Liver (tissue), 9 donors: ENCODE results near the gene UNC93B1. TPM values are rescaled to one million over a fixed set of nuclear protein-coding genes. Genes with fewer than 3 reads are reported as not detected.

Experiments used
- DNase-seq: peaks from one replicate; pipeline ENCODE4 v3.0.0-alpha.2; 2017; ENCODE audit warnings: low spot score
- H3K27ac ChIP-seq, 2 donors: one replicate each; pipeline ENCODE4 v1.7.0; 2013; ENCODE audit warnings: inconsistent platforms in 2 of 2, low read length in 2 of 2, control low read depth in 1 of 2, low read depth in 1 of 2, mild to moderate bottlenecking in 1 of 2
- H3K27me3 ChIP-seq, 4 donors: one replicate each; pipeline versions ENCODE4 v1.6.1 to v1.7.0; 2013; ENCODE audit warnings: low read length in 3 of 4, inconsistent platforms in 1 of 4, mild to moderate bottlenecking in 1 of 4, moderate library complexity in 1 of 4; ENCODE audit not compliant: control insufficient read depth in 4 of 4, insufficient read depth in 4 of 4
- H3K36me3 ChIP-seq, 4 donors: one replicate each; pipeline versions ENCODE4 v1.6.1 to v1.7.0; 2013; ENCODE audit warnings: low read length in 3 of 4, mild to moderate bottlenecking in 3 of 4, low read depth in 1 of 4, moderate library complexity in 1 of 4; ENCODE audit not compliant: control insufficient read depth in 4 of 4, insufficient read depth in 3 of 4
- H3K4me1 ChIP-seq, 4 donors: one replicate each; pipeline versions ENCODE4 v1.6.1 to v1.7.0; 2013; ENCODE audit warnings: low read length in 3 of 4, mild to moderate bottlenecking in 3 of 4, moderate library complexity in 1 of 4; ENCODE audit not compliant: control insufficient read depth in 4 of 4, insufficient read depth in 4 of 4
- H3K4me3 ChIP-seq, 3 donors: one replicate each; pipeline versions ENCODE4 v1.6.1 to v1.7.0; 2013; ENCODE audit warnings: low read length in 3 of 3, control low read depth in 1 of 3, low read depth in 1 of 3, mild to moderate bottlenecking in 1 of 3
- H3K9ac ChIP-seq, 2 donors: one replicate each; pipeline ENCODE4 v1.7.0; 2013; ENCODE audit warnings: low read length in 2 of 2, mild to moderate bottlenecking in 2 of 2, moderate library complexity in 2 of 2, control low read depth in 1 of 2, low read depth in 1 of 2
- H3K9me3 ChIP-seq, 4 donors: one replicate each; pipeline versions ENCODE4 v1.6.1 to v1.7.0; 2013; ENCODE audit warnings: low read length in 3 of 4; ENCODE audit not compliant: control insufficient read depth in 4 of 4
- EGR1 ChIP-seq, 2 donors: IDR thresholded peaks; 2 replicates each; pipeline ENCODE4 v1.6.1; 2016 to 2018; ENCODE audit warnings: antibody characterized with exemption in 2 of 2, low read depth in 2 of 2
- GABPA ChIP-seq, 2 donors: IDR thresholded peaks in 1 of 2; conservative IDR thresholded peaks in 1 of 2; 2 replicates each; pipeline ENCODE4 v1.6.1; 2016; ENCODE audit warnings: antibody characterized with exemption in 2 of 2, mild to moderate bottlenecking in 1 of 2, moderate library complexity in 1 of 2
- HNF4A ChIP-seq, 2 donors: conservative IDR thresholded peaks; 2 replicates each; pipeline ENCODE4 v1.6.1; 2016; ENCODE audit warnings: antibody characterized with exemption in 2 of 2, mild to moderate bottlenecking in 2 of 2
- HNF4G ChIP-seq: IDR thresholded peaks from 2 replicates; pipeline ENCODE4 v1.6.1; 2016; ENCODE audit warnings: antibody characterized with exemption
- NR2F2 ChIP-seq: IDR thresholded peaks from 2 replicates; pipeline ENCODE4 v1.6.1; 2016; ENCODE audit warnings: antibody characterized with exemption
- RAD21 ChIP-seq, 2 donors: IDR thresholded peaks; 2 replicates each; pipeline ENCODE4 v1.6.1; 2016; ENCODE audit warnings: antibody characterized with exemption in 2 of 2, mild to moderate bottlenecking in 2 of 2
- RXRA ChIP-seq, 2 donors: IDR thresholded peaks; 2 replicates each; pipeline ENCODE4 v1.6.1; 2017 to 2018; ENCODE audit warnings: antibody characterized with exemption in 2 of 2, mild to moderate bottlenecking in 1 of 2
- SP1 ChIP-seq: IDR thresholded peaks from 2 replicates; pipeline ENCODE4 v1.6.1; 2018; ENCODE audit warnings: antibody characterized with exemption, mild to moderate bottlenecking
- YY1 ChIP-seq: IDR thresholded peaks from 2 replicates; pipeline ENCODE4 v1.6.1; 2016; ENCODE audit warnings: antibody characterized with exemption, mild to moderate bottlenecking
- WGBS: extraction: QIAGEN DNeasy Blood & Tissue Kit; methylation state at CpG from one replicate; pipeline ENCODE4 v1.1.7; 2013; 5-methylcytosine and 5-hydroxymethylcytosine counted together
- polyA plus RNA-seq, 2 donors: library from polyadenylated mRNA; stranded (reverse) in 1 of 2; unstranded in 1 of 2; fragments of 200-250 nt in 1 of 2; fragments of >200 nt in 1 of 2; fragmentation: Nextera tagmentation in 1 of 2; extraction: Ambion mirVana in 1 of 2; gene quantifications; one replicate each; pipeline versions ENCODE4 v1.2.1 to v1.2.3, GENCODE V29; 2013 to 2015
- total RNA-seq, 2 donors: library from RNA; depleted of rRNA; stranded (reverse); fragments of >200 nt; gene quantifications; one replicate each; pipeline ENCODE4 v1.2.3, GENCODE V29; 2014
- TF ChIP-seq, protein P1 (sequence below): IDR thresholded peaks from 2 replicates; pipeline ENCODE4 v1.6.1; 2016; ENCODE audit warnings: antibody characterized with exemption
- TF ChIP-seq, protein P2 (sequence below): fragments of 150-350 bp; IDR thresholded peaks from 2 replicates; pipeline ENCODE4 v1.5.1; 2017; ENCODE audit warnings: improper control_type of control experiment, low read depth, low read length; ENCODE audit not compliant: missing input control
- TF ChIP-seq, protein P3 (sequence below): IDR thresholded peaks from 2 replicates; pipeline ENCODE4 v1.6.1; 2016; ENCODE audit warnings: antibody characterized with exemption, mild to moderate bottlenecking
- TF ChIP-seq, protein P4 (sequence below): IDR thresholded peaks from 2 replicates; pipeline ENCODE4 v1.6.1; 2016; ENCODE audit warnings: antibody characterized with exemption
- donor health status: healthy.
- donor health status: healthy.
- donor health status: healthy.
- donor health status: healthy.
- donor health status: healthy.

The UNC93B1 gene
- total and polyA plus RNA-seq, 4 donors = 9.2 to 19.1 (median 15.0) TPM

DNA sequence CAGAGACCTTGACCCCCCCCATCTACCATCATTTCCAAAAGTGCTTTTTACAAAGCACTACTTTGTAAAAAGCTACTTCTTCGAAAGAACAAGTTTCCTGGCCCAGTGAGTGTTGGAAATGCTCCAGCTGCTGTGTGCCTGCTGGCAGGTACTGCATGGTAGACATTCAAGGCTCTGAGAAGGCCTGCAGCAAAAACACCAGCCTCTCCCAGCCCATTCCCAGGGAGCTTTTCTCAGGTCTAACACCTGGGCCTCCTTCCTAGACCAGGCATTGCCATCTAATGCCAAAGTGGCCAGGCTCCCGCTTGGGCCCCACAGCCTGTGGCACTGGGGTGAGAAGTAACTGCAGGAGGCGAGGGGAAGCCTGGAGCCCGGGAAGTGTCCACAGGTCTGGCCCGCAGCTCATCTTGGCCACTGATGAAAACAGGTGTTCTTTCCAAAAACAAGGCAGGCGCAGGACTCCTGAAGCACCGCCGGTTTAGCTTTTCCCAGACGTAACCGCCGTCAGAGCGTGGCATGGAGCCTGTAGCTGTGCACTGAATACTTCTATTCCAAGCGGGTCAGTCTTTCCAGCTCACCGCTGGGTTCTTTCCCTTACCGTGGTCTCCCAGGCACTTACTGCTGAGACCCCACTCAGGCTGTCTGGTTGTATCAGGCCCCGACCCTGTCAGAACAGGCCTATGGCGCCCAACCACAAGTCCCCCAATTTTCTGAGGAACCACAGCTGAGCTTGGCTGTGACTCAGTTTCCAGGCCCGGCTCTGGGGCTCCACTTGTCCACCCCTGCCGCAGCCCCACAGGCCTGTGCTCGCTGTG is 33.7 kb upstream of the UNC93B1 start:
- peaks cover 28 to 64% (median 44%) of the 10 kb centered on the region in 4 donors for H3K4me1 ChIP-seq
- DNase-seq = no peak
- WGBS = 68% methylated on average over 20 of the region's 20 CpGs

DNA sequence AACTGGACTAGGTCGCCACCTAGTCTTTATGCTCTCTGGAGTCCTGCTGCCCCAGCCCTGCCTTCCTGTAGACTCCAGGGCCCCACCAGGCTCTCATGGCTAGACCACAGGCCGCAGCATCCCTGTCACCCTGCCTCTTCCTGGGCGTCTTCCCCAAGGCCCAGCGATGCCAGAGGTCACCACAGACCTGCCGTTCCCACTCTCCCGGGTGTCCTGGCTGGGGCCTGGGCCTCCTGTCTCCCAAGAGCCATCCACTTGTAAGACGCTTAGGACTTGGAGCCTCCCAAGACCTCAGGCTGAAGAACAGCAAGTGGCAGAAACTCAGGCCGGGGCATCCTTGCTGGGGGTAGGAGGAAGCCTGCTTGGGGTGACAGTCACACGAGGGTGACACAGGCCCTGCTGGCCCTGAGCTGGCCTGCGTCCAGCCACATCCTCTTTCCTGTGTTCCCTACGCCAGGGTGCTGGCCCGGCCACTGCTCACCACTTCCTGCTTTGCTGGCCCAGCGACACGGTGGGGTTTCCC is 32.9 kb upstream of the UNC93B1 start:
- no peak overlapping the region for H3K4me3 ChIP-seq
- H3K27me3 ChIP-seq = no peaks in the 10 kb centered on the region
- no peaks in the 10 kb centered on the region for H3K9me3 ChIP-seq
- 57% methylated on average over 14 of the region's 14 CpGs for WGBS
- peaks cover 30 to 73% (median 49%) of the 10 kb centered on the region in 4 donors for H3K4me1 ChIP-seq
- peak overlapping the region in 1 of 2 donors; percentile 49 for H3K9ac ChIP-seq
- H3K36me3 ChIP-seq = no peaks in the 10 kb centered on the region
- peak overlapping the region; percentile 93 to 98 for H3K27ac ChIP-seq
- DNase-seq = no peak
- TF ChIP-seq, protein P1, sequence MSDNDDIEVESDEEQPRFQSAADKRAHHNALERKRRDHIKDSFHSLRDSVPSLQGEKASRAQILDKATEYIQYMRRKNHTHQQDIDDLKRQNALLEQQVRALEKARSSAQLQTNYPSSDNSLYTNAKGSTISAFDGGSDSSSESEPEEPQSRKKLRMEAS = peak; percentile 21
- TF ChIP-seq, protein P2, sequence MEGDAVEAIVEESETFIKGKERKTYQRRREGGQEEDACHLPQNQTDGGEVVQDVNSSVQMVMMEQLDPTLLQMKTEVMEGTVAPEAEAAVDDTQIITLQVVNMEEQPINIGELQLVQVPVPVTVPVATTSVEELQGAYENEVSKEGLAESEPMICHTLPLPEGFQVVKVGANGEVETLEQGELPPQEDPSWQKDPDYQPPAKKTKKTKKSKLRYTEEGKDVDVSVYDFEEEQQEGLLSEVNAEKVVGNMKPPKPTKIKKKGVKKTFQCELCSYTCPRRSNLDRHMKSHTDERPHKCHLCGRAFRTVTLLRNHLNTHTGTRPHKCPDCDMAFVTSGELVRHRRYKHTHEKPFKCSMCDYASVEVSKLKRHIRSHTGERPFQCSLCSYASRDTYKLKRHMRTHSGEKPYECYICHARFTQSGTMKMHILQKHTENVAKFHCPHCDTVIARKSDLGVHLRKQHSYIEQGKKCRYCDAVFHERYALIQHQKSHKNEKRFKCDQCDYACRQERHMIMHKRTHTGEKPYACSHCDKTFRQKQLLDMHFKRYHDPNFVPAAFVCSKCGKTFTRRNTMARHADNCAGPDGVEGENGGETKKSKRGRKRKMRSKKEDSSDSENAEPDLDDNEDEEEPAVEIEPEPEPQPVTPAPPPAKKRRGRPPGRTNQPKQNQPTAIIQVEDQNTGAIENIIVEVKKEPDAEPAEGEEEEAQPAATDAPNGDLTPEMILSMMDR = no peak
- TF ChIP-seq EGR1 (IDR thresholded peaks at IDR 0.05; ENCODE audit: low read depth in 2 of 2) (no peak), GABPA (IDR thresholded peaks at IDR 0.05 in 1 of 2, conservative IDR thresholded peaks at IDR 0.05 in 1 of 2) (no peak), RXRA (IDR thresholded peaks at IDR 0.05) (peak in 1 of 2 donors; percentile 46), NR2F2 (peak; percentile 69), YY1 (no peak)
- TF ChIP-seq, protein P3, sequence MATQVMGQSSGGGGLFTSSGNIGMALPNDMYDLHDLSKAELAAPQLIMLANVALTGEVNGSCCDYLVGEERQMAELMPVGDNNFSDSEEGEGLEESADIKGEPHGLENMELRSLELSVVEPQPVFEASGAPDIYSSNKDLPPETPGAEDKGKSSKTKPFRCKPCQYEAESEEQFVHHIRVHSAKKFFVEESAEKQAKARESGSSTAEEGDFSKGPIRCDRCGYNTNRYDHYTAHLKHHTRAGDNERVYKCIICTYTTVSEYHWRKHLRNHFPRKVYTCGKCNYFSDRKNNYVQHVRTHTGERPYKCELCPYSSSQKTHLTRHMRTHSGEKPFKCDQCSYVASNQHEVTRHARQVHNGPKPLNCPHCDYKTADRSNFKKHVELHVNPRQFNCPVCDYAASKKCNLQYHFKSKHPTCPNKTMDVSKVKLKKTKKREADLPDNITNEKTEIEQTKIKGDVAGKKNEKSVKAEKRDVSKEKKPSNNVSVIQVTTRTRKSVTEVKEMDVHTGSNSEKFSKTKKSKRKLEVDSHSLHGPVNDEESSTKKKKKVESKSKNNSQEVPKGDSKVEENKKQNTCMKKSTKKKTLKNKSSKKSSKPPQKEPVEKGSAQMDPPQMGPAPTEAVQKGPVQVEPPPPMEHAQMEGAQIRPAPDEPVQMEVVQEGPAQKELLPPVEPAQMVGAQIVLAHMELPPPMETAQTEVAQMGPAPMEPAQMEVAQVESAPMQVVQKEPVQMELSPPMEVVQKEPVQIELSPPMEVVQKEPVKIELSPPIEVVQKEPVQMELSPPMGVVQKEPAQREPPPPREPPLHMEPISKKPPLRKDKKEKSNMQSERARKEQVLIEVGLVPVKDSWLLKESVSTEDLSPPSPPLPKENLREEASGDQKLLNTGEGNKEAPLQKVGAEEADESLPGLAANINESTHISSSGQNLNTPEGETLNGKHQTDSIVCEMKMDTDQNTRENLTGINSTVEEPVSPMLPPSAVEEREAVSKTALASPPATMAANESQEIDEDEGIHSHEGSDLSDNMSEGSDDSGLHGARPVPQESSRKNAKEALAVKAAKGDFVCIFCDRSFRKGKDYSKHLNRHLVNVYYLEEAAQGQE = no peak
- TF ChIP-seq, protein P4, sequence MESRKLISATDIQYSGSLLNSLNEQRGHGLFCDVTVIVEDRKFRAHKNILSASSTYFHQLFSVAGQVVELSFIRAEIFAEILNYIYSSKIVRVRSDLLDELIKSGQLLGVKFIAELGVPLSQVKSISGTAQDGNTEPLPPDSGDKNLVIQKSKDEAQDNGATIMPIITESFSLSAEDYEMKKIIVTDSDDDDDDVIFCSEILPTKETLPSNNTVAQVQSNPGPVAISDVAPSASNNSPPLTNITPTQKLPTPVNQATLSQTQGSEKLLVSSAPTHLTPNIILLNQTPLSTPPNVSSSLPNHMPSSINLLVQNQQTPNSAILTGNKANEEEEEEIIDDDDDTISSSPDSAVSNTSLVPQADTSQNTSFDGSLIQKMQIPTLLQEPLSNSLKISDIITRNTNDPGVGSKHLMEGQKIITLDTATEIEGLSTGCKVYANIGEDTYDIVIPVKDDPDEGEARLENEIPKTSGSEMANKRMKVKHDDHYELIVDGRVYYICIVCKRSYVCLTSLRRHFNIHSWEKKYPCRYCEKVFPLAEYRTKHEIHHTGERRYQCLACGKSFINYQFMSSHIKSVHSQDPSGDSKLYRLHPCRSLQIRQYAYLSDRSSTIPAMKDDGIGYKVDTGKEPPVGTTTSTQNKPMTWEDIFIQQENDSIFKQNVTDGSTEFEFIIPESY = no peak

More for the DNA sequence above, 33.7 kb upstream of the UNC93B1 start:
- Histone ChIP-seq H3K36me3 (peaks cover 0 to 1% (median 0%) of the 10 kb centered on the region in 4 donors), H3K27me3 (no peaks in the 10 kb centered on the region), H3K9me3 (no peaks in the 10 kb centered on the region), H3K4me3 (no peak overlapping the region), H3K27ac (peak overlapping the region; percentile 93 to 98), H3K9ac (peak overlapping the region; percentile 1 to 49)
- TF ChIP-seq HNF4G = no peak
- TF ChIP-seq GABPA (IDR thresholded peaks at IDR 0.05 in 1 of 2, conservative IDR thresholded peaks at IDR 0.05 in 1 of 2) = no peak
- TF ChIP-seq RAD21 (IDR thresholded peaks at IDR 0.05) = no peak
- TF ChIP-seq, protein P3 = no peak
- TF ChIP-seq HNF4A (conservative IDR thresholded peaks at IDR 0.05) = peak in 1 of 2 donors; percentile 1
- TF ChIP-seq, protein P2 = peak; percentile 3
- TF ChIP-seq SP1 = no peak
